HG03520 (cell line): ENCODE data around the gene LCMT1.

ENCODE experiments used
- ATAC-seq: cut with Tn5 transposase; IDR thresholded peaks from one replicate; pipeline ENCODE4 v1.9.1; 2021; ENCODE audit warnings: mild to moderate bottlenecking, moderate library complexity; ENCODE audit not compliant: unreplicated experiment

Gene LCMT1

GRCh38 chr16:25187491-25187795, 75.9 kb downstream of the LCMT1 start:
- no peak for ATAC-seq

- ATAC-seq, result no peak
These were observed 77.8 kb downstream of the LCMT1 start for GRCh38 chr16:25189305-25189704.

GRCh38 chr16:25192096-25192495, 80.6 kb downstream of the LCMT1 start:
- ATAC-seq, result no peak

GRCh38 chr16:25194273-25194878, 82.8 kb downstream of the LCMT1 start:
- no peak for ATAC-seq

- no peak for ATAC-seq
These were observed 86.5 kb downstream of the LCMT1 start for GRCh38 chr16:25198021-25198420.

- no peak for ATAC-seq
These were observed 87.9 kb downstream of the LCMT1 start for GRCh38 chr16:25199457-25199856.

- ATAC-seq, result no peak
These were observed 99.2 kb downstream of the LCMT1 start for GRCh38 chr16:25210758-25211157.

GRCh38 chr16:25212636-25213035, 101.1 kb downstream of the LCMT1 start:
- no peak for ATAC-seq

GRCh38 chr16:25213709-25214397, 102.3 kb downstream of the LCMT1 start:
- no peak for ATAC-seq

GRCh38 chr16:25217112-25217511, 105.6 kb downstream of the LCMT1 start:
- no peak for ATAC-seq

- no peak for ATAC-seq
These were observed 106.4 kb downstream of the LCMT1 start for GRCh38 chr16:25217921-25218320.

- no peak for ATAC-seq
These were observed 107.7 kb downstream of the LCMT1 start for GRCh38 chr16:25219070-25219737.

GRCh38 chr16:25222959-25223358, 111.4 kb downstream of the LCMT1 start:
- no peak for ATAC-seq

- no peak for ATAC-seq
These were observed 112.4 kb downstream of the LCMT1 start for GRCh38 chr16:25223964-25224363.

- ATAC-seq, result no peak
These were observed 113.3 kb downstream of the LCMT1 start for GRCh38 chr16:25224731-25225319.
